ENCODE measurements around the gene TSC22D2. TPM values are rescaled to one million over a fixed set of nuclear protein-coding genes. Genes with fewer than 3 reads are reported as not detected.

TSC22D2 gene
- total and polyA plus RNA-seq, 2 of the 8 experiments (the other 6 are each of a cell fraction or from before 2014, with no cell fraction given): 3.4 to 27.6 TPM

- TF ChIP-seq CHD7 (IDR thresholded peaks at IDR 0.05; ENCODE audit: insufficient replicate concordance, low read length): no peak
- TF ChIP-seq SRF (IDR thresholded peaks at IDR 0.05; ENCODE audit: low read depth, low read length): no peak
Observed at GRCh38 chr3:150367757-150368156, 40.3 kb upstream of the TSC22D2 start (continued).

Measured in H1 (cell line).